Stimulated activated CD4-positive, alpha-beta T cell treated with anti-CD3 and anti-CD28 coated beads, Interleukin-1b, Interleukin-23, amount 100 ng/mL, for 48 hours (primary cell): ENCODE data around the gene MYO18B.

Experiments
- DNase-seq: peaks from one replicate; pipeline ENCODE4 v3.0.0-alpha.2; 2020

Gene MYO18B

GRCh38 chr22:26057731-26058130, 315.7 kb downstream of the MYO18B start:
- no peak for DNase-seq

DNA sequence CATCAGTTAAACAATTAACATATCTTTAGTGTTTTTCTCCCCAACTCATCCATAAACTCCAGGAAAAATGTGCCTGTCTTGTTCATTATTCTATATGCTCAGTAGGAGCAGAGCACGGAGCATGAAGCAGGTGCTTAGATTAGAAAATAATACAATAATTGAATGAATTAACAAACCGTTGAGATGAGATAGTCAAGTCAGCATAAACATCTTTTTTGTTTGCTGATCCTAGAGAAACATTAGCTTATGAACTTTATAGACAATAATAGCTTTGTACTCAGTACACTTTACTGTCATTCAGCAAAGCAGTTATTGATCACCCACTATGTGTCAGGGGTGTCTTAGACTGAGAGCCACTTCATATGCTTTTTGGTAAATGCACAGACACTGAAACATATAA, 322.1 kb downstream of the MYO18B start:
- DNase-seq: no peak

DNA sequence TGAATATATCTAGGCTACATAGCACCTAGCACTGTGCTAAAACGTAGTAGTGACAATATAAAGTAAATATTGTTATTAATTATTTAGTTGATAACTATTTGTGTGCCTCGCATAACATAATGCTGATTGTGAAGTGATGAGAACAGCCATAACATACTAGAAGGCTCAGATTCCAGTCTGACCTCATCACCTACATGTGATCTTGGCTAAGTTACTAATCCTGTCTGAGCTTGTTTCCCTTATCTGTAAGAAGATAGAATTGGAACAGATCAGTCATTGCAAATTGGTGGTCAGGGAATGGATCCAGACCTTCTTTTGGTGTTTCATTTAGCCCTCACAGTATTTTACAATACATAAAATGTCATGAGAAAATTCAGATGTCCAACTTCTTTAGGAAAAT, 323.9 kb downstream of the MYO18B start:
- DNase-seq: no peak

GRCh38 chr22:26066534-26066933, 324.5 kb downstream of the MYO18B start:
- no peak for DNase-seq

GRCh38 chr22:26068571-26068970, 326.6 kb downstream of the MYO18B start:
- no peak for DNase-seq

- DNase-seq: no peak
These were observed 330.6 kb downstream of the MYO18B start for GRCh38 chr22:26072621-26073020.

DNA sequence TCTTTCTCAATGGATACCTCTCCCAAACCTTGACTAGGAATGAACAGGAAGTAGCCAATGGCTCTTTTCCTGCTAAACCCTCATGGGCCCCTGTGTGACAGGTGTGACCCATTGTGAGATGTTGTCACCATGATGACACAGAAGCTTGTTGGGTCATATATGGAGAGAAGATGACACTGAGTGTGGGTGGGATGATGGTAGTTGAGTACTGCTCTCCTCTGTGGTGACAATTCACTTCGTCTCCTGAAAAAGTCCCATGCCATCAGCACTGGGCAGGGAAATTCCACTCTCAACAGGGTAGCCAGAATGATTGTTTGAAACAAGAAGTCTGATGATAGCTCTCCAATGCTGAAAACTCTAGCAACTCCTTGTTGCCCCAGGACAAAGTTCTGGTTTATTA, 333.3 kb downstream of the MYO18B start:
- no peak for DNase-seq

- no peak for DNase-seq
These were observed 337.0 kb downstream of the MYO18B start for GRCh38 chr22:26079009-26079408.
